ENCODE data around the gene APLF. TPM values are rescaled to one million over a fixed set of nuclear protein-coding genes. Genes with fewer than 3 reads are reported as not detected.

APLF gene
- polyA plus RNA-seq, 2 of the 4 experiments (the other 2 are of a cell fraction) = 1.5 to 2.8 TPM

DNA sequence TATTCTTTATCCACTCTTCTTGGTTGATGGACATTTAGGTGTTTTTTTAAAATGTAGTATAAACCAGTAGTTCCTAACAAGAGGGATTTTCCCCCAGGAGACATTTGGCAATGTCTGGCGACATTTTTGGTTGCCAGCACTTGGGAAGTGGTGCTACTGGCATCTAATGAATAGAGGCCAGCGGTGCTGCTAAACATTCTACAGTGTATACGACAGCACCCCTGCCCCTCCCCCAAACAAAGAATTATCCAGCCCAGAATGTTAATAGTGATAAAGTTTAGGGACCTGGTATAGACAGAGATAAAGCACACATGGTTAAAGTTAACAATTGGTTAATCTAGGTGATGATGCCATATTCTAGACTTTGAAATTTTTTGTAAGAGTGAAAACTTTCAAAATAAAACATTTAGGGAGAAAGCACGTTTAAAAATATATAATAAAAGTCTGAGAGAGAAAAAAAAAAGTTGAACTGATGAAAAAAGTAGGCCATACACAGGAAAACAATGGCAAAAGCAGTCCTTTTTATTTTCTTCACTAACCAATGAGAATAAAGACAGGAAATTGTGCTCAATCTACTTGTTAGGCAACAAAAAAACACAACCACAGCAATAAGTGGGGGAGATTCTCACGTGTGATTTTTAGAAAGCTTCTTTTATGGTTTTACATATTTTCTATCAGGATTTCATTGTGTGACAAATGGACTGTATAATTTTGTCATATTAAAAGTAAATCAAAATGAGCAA lies 15.1 kb upstream of the APLF start:
- no peak for FAIRE-seq
- POLR2A ChIA-PET = no interaction called here

DNA sequence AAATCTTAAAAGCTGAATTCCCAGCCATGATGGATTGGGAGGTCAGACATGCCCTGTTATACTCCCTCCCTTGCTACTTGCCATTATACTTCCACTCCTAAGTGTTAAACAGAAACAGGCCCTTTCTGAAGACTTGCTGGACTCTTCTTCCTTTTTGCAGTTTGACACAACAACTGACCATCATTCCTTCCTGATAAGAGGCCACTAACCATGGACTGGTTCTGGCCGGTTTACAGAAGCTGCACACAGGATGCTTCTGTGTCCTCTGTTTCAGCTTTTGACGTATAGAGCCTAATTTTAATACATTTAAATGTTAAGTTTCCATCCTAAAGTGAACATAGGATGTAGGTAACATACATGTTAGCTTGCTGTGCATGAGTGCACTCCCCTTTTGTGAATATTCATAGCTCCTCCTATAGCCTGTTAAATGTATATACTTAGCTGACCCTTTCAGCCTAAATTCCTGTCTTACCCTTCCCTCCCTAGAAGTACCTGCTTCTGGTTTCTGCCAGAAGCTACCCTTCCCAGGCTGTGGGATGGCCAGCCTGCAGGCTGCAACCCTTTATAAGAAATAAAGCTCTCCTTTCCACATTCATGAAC lies 13.5 kb upstream of the APLF start:
- Histone ChIP-seq H3K27ac (no peak overlapping the region), H3K4me3 (no peak overlapping the region), H3K9me3 (no peaks in the 10 kb centered on the region), H3K4me1 (no peaks in the 10 kb centered on the region), H3K4me2 (no peak overlapping the region)
- TF ChIP-seq HEYL (CRISPR knock-in tag; IDR thresholded peaks at IDR 0.05) = no peak
- TF ChIP-seq MYC (IDR thresholded peaks at IDR 0.05; ENCODE audit: borderline replicate concordance, low read length) = no peak
- no peak for TF ChIP-seq ZC3H11A (IDR thresholded peaks at IDR 0.05)
- no peak for TF ChIP-seq RFX5 (IDR thresholded peaks at IDR 0.05)
- TF ChIP-seq, protein P1, sequence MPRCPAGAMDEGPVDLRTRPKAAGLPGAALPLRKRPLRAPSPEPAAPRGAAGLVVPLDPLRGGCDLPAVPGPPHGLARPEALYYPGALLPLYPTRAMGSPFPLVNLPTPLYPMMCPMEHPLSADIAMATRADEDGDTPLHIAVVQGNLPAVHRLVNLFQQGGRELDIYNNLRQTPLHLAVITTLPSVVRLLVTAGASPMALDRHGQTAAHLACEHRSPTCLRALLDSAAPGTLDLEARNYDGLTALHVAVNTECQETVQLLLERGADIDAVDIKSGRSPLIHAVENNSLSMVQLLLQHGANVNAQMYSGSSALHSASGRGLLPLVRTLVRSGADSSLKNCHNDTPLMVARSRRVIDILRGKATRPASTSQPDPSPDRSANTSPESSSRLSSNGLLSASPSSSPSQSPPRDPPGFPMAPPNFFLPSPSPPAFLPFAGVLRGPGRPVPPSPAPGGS (IDR thresholded peaks at IDR 0.05) = no peak
- TF ChIP-seq KDM1A (IDR thresholded peaks at IDR 0.05; ENCODE audit: low read depth) = no peak
- no peak for TF ChIP-seq HDAC2 (IDR thresholded peaks at IDR 0.05)
- no peak for TF ChIP-seq JUNB (IDR thresholded peaks at IDR 0.05)
- no peak for TF ChIP-seq EHF (CRISPR knock-in tag; IDR thresholded peaks at IDR 0.05)
- no peak for TF ChIP-seq SMC3 (IDR thresholded peaks at IDR 0.05)
- TF ChIP-seq NFE2L2 (conservative IDR thresholded peaks at IDR 0.05; ENCODE audit: low read length) = no peak
- TF ChIP-seq, protein P2, sequence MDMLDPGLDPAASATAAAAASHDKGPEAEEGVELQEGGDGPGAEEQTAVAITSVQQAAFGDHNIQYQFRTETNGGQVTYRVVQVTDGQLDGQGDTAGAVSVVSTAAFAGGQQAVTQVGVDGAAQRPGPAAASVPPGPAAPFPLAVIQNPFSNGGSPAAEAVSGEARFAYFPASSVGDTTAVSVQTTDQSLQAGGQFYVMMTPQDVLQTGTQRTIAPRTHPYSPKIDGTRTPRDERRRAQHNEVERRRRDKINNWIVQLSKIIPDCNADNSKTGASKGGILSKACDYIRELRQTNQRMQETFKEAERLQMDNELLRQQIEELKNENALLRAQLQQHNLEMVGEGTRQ (IDR thresholded peaks at IDR 0.05) = no peak
- 65% methylated on average over 2 of the region's 2 CpGs for WGBS (ENCODE audit: missing lambda C conversion rate)
- DNase-seq (ENCODE audit: low read depth in 1 of 2, low spot score in 1 of 2) (no peak), ATAC-seq (peak in 1 of 2 experiments; percentile 13; a peak in 4 of 6 replicates), FAIRE-seq (no peak)
- ChIA-PET CTCF (interaction anchor here (1.1 to 2.5 kb wide), 5 partner anchors 9 to 15 kb away, joined by 3 to 27 read pairs (median 7); no protein-coding TSS in a partner anchor), POLR2A (interaction anchor here (0.7 kb wide), 1 partner anchor 10 kb away, joined by 6 read pairs; no protein-coding TSS in a partner anchor)

More for the DNA sequence above, 15.1 kb upstream of the APLF start:
- DNase-seq (ENCODE audit: low read depth in 1 of 2, low spot score in 1 of 2) (no peak), ATAC-seq (no peak)
- no peak overlapping the region for H3K4me3 ChIP-seq
- CTCF ChIA-PET = interaction anchor here (1.4 to 2.5 kb wide), 4 partner anchors 8 to 16 kb away, joined by 3 to 27 read pairs (median 12); no protein-coding TSS in a partner anchor
- TF ChIP-seq ZNF302 (CRISPR knock-in tag; IDR thresholded peaks at IDR 0.05) (no peak), NFE2L2 (conservative IDR thresholded peaks at IDR 0.05; ENCODE audit: low read length) (no peak), HES2 (IDR thresholded peaks at IDR 0.05) (no peak), MYC (IDR thresholded peaks at IDR 0.05; ENCODE audit: borderline replicate concordance, low read length) (no peak), EHMT2 (IDR thresholded peaks at IDR 0.05; ENCODE audit: low read depth) (no peak), REST (IDR thresholded peaks at IDR 0.05) (no peak), PHF8 (IDR thresholded peaks at IDR 0.05; ENCODE audit: borderline replicate concordance, low read depth) (no peak), JUN (IDR thresholded peaks at IDR 0.05) (no peak), POLR2A (IDR thresholded peaks at IDR 0.05; ENCODE audit: low read length) (no peak)
- TF ChIP-seq, protein P3, sequence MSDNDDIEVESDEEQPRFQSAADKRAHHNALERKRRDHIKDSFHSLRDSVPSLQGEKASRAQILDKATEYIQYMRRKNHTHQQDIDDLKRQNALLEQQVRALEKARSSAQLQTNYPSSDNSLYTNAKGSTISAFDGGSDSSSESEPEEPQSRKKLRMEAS (IDR thresholded peaks at IDR 0.05) = no peak
- WGBS (ENCODE audit: missing lambda C conversion rate) = 71% methylated on average over 5 of the region's 5 CpGs
- H3K4me1 ChIP-seq = no peaks in the 10 kb centered on the region
- no peak overlapping the region for H3K4me2 ChIP-seq
- H3K27ac ChIP-seq = no peak overlapping the region
- H3K9me3 ChIP-seq = no peaks in the 10 kb centered on the region

Data from A549 (cell line).